GM13976 (cell line): ENCODE measurements around the gene NAGA.

ENCODE experiments used
- DNase-seq: peaks from one replicate; pipeline ENCODE4 v3.0.0; 2012; ENCODE audit warnings: low spot score
- in situ Hi-C: fragments of 300-500 bp; cut with MboI; formaldehyde crosslinking; loops from one replicate; pipeline ENCODE4 v1.12.0; 2022; ENCODE audit warnings: low sequenced_read_pairs, mixed read lengths, inconsistent platforms; ENCODE audit not compliant: unreplicated experiment
- TF ChIP-seq, protein P1 (sequence below): IDR thresholded peaks from 2 replicates; pipeline ENCODE4 v1.5.1; 2012; ENCODE audit warnings: borderline replicate concordance, mild to moderate bottlenecking; ENCODE audit not compliant: insufficient read depth; ENCODE audit errors: extremely low read depth, missing control alignments, control extremely low read depth

NAGA gene

DNA sequence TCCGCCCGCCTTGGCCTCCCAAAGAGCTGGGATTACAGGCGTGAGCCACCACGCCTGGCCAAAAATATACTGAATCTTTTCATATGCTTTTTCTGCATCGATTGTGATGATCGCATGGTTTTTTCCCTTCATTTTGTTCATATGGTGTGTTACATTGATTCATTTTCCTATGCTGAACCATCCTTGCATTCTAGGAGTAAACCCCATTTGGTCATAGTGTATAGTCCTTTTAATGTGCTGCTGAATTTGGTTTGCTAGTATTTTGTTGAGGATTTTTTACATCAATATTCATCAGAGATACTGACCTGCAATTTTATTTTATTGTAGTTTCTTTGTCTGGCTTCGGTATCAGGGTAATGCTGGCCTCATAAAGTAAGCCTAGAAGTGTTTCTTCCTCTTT, 59.8 kb downstream of the NAGA start:
- in situ Hi-C loops = no loop called here
- TF ChIP-seq, protein P1, sequence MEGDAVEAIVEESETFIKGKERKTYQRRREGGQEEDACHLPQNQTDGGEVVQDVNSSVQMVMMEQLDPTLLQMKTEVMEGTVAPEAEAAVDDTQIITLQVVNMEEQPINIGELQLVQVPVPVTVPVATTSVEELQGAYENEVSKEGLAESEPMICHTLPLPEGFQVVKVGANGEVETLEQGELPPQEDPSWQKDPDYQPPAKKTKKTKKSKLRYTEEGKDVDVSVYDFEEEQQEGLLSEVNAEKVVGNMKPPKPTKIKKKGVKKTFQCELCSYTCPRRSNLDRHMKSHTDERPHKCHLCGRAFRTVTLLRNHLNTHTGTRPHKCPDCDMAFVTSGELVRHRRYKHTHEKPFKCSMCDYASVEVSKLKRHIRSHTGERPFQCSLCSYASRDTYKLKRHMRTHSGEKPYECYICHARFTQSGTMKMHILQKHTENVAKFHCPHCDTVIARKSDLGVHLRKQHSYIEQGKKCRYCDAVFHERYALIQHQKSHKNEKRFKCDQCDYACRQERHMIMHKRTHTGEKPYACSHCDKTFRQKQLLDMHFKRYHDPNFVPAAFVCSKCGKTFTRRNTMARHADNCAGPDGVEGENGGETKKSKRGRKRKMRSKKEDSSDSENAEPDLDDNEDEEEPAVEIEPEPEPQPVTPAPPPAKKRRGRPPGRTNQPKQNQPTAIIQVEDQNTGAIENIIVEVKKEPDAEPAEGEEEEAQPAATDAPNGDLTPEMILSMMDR = no peak
- no peak for DNase-seq
